Psoas muscle (tissue), 8 donors: Measurements from ENCODE around the gene CDH4. TPM values are rescaled to one million over a fixed set of nuclear protein-coding genes. Genes with fewer than 3 reads are reported as not detected.

ENCODE experiments used
- ATAC-seq, 4 donors: fragments of 200-7000 bp; cut with Tn5 transposase; one replicate each; pipeline ENCODE4 v1.9.1; 2020; ENCODE audit warnings: moderate library complexity in 3 of 4, mild to moderate bottlenecking in 2 of 4
- DNase-seq, 2 donors: peaks; one replicate each; pipeline ENCODE4 v3.0.0-alpha.2; 2020
- H3K27ac ChIP-seq: fragments of 200-600 bp; one replicate; pipeline ENCODE4 v1.8.0; 2022
- H3K27me3 ChIP-seq, 3 donors: fragments of 200-600 bp in 1 of 3; one replicate each; pipeline versions ENCODE4 v1.6.1 to v1.8.0; 2013 to 2022; ENCODE audit warnings: low read length in 2 of 3, mild to moderate bottlenecking in 2 of 3, moderate library complexity in 1 of 3; ENCODE audit not compliant: insufficient read depth in 3 of 3
- H3K36me3 ChIP-seq, 2 donors: fragments of 200-600 bp in 1 of 2; one replicate each; pipeline versions ENCODE4 v1.6.1 to v1.8.0; 2013 to 2022; ENCODE audit warnings: low read depth in 1 of 2, mild to moderate bottlenecking in 1 of 2, moderate library complexity in 1 of 2; ENCODE audit not compliant: insufficient read depth in 1 of 2
- H3K4me1 ChIP-seq: fragments of 200-600 bp; one replicate; pipeline ENCODE4 v1.8.0; 2022
- H3K4me3 ChIP-seq: fragments of 200-600 bp; one replicate; pipeline ENCODE4 v1.8.0; 2022; ENCODE audit warnings: mild to moderate bottlenecking
- H3K9me3 ChIP-seq: fragments of 200-600 bp; one replicate; pipeline ENCODE4 v1.8.0; 2022
- WGBS, 3 donors: extraction: QIAGEN DNeasy Blood & Tissue Kit; methylation state at CpG; one replicate each; pipeline versions ENCODE4 v1.1.6 to v1.1.7; 2013; 5-methylcytosine and 5-hydroxymethylcytosine counted together
- intact Hi-C, 2 donors: fragments of 100-400 bp; cut with DNase I; formaldehyde crosslinking; loops; one replicate each; pipeline versions ENCODE4 v1.11.0 to v1.14.2; 2022
- polyA plus RNA-seq, 3 donors: library from polyadenylated mRNA; stranded (reverse); fragments of 200-250 nt; gene quantifications; one replicate each; pipeline ENCODE4 v1.2.3, GENCODE V29; 2013
- total RNA-seq, 4 donors: library from RNA; stranded (reverse); fragmentation: NEBNext Ultra II Directional in 2 of 4; extraction: Animal tissue kit (Norgen Biotek cat#: 25700) in 2 of 4; gene quantifications; one replicate each; pipeline versions ENCODE4 v1.2.1 to v1.2.4, GENCODE V29; 2021 to 2023
- TF ChIP-seq, protein P1 (sequence below): fragments of 200-600 bp; IDR thresholded peaks from one replicate; pipeline ENCODE4 v1.8.0; 2022; ENCODE audit warnings: antibody characterized with exemption
- donor health status: healthy with polysubstance abuse.
- donor health status: DM: no; HTN: no; CAD: no; lungs with moderate emphysema.
- donor health status: Bipolar disorder and iron deficiency.
- donor health status: healthy.
- donor health status: DM: yes; HTN: yes; CAD: no.
- donor health status: DM: no; HTN: no; CAD: no.
- donor health status: DM: no; HTN: no; CAD: no.
- donor health status: DM: yes; HTN: yes; CAD: no.

CDH4 gene
- total and polyA plus RNA-seq, 7 donors: 0.26 to 1.0 (median 0.34) TPM

- Histone ChIP-seq H3K4me1 (no peaks in the 10 kb centered on the region), H3K4me3 (no peak overlapping the region), H3K36me3 (no peaks in the 10 kb centered on the region), H3K9me3 (no peaks in the 10 kb centered on the region), H3K27me3 (no peaks in the 10 kb centered on the region), H3K27ac (no peak overlapping the region)
- intact Hi-C loops: no loop called here
- DNase-seq (peak in 1 of 2 donors; percentile 47), ATAC-seq (no peak)
- 80 to 90% (median 84%) methylated on average over 14 of the region's 14 CpGs for WGBS, 3 donors
- TF ChIP-seq, protein P1, sequence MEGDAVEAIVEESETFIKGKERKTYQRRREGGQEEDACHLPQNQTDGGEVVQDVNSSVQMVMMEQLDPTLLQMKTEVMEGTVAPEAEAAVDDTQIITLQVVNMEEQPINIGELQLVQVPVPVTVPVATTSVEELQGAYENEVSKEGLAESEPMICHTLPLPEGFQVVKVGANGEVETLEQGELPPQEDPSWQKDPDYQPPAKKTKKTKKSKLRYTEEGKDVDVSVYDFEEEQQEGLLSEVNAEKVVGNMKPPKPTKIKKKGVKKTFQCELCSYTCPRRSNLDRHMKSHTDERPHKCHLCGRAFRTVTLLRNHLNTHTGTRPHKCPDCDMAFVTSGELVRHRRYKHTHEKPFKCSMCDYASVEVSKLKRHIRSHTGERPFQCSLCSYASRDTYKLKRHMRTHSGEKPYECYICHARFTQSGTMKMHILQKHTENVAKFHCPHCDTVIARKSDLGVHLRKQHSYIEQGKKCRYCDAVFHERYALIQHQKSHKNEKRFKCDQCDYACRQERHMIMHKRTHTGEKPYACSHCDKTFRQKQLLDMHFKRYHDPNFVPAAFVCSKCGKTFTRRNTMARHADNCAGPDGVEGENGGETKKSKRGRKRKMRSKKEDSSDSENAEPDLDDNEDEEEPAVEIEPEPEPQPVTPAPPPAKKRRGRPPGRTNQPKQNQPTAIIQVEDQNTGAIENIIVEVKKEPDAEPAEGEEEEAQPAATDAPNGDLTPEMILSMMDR: no peak
Observed at GRCh38 chr20:61828891-61829290, 576.8 kb downstream of the CDH4 start.

GRCh38 chr20:61829526-61829925 is 577.5 kb downstream of the CDH4 start:
- no peaks in the 10 kb centered on the region for H3K27me3 ChIP-seq
- TF ChIP-seq, protein P1: no peak
- no peak for ATAC-seq
- no peak overlapping the region for H3K27ac ChIP-seq
- no peak overlapping the region for H3K4me3 ChIP-seq
- no peaks in the 10 kb centered on the region for H3K4me1 ChIP-seq
- 72 to 76% (median 76%) methylated on average over 17 of the region's 17 CpGs for WGBS, 3 donors
- H3K36me3 ChIP-seq: no peaks in the 10 kb centered on the region
- H3K9me3 ChIP-seq: no peaks in the 10 kb centered on the region
- intact Hi-C loops: no loop called here
- DNase-seq: peak in 1 of 2 donors; percentile 8

- 85 to 92% (median 87%) methylated on average over 30 of the region's 30 CpGs for WGBS, 3 donors
- intact Hi-C loops: no loop called here
Observed at GRCh38 chr20:61830241-61830930, 578.3 kb downstream of the CDH4 start.

GRCh38 chr20:61830991-61831390 is 578.9 kb downstream of the CDH4 start:
- no peaks in the 10 kb centered on the region for H3K9me3 ChIP-seq
- TF ChIP-seq, protein P1: no peak
- intact Hi-C loops: no loop called here
- no peaks in the 10 kb centered on the region for H3K27me3 ChIP-seq
- WGBS, 3 donors: 65 to 72% (median 67%) methylated on average over 8 of the region's 8 CpGs
- no peaks in the 10 kb centered on the region for H3K36me3 ChIP-seq
- H3K27ac ChIP-seq: no peak overlapping the region
- ATAC-seq (no peak), DNase-seq (peak in 1 of 2 donors; percentile 6)
- H3K4me3 ChIP-seq: no peak overlapping the region
- no peaks in the 10 kb centered on the region for H3K4me1 ChIP-seq

More at GRCh38 chr20:61830241-61830930, 578.3 kb downstream of the CDH4 start:
- H3K27ac ChIP-seq: no peak overlapping the region
- TF ChIP-seq, protein P1: no peak
- H3K4me1 ChIP-seq: no peaks in the 10 kb centered on the region
- no peak overlapping the region for H3K4me3 ChIP-seq
- no peaks in the 10 kb centered on the region for H3K36me3 ChIP-seq
- no peaks in the 10 kb centered on the region for H3K27me3 ChIP-seq
- DNase-seq (peak in 1 of 2 donors; percentile 34), ATAC-seq (no peak)
- no peaks in the 10 kb centered on the region for H3K9me3 ChIP-seq

DNA sequence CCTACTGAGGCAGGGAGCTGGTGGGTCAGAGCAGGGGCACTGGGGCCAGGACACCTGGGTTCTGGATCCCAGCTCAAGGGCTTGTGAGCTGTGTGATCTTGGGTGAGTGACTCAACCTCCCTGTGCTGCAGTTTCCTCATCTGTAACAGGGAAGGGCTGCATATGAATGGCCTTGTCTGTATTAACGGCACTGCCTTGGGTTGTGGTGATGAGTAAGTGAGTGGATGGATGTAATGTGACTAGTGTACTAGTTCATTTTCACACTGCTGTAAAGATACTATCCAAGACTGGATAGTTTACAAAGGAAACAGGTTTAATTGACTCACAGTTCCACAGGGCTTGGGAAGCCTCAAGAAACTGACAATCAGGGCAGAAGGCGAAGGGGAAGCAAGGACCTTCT is 580.1 kb downstream of the CDH4 start:
- intact Hi-C loops: no loop called here
- no peaks in the 10 kb centered on the region for H3K4me1 ChIP-seq
- 93 to 100% (median 93%) methylated on average over 2 of the region's 2 CpGs for WGBS, 3 donors
- TF ChIP-seq, protein P1: no peak
- no peak overlapping the region for H3K27ac ChIP-seq
- no peaks in the 10 kb centered on the region for H3K9me3 ChIP-seq
- no peak overlapping the region for H3K4me3 ChIP-seq
- no peak for ATAC-seq
- no peaks in the 10 kb centered on the region for H3K36me3 ChIP-seq
- H3K27me3 ChIP-seq: peaks cover 0 to 2% (median 0%) of the 10 kb centered on the region in 3 donors
- DNase-seq: no peak
